GM19099 (cell line): ENCODE measurements around the gene CD7.

ENCODE experiments used
- POLR2A ChIP-seq: IDR thresholded peaks from 3 replicates; pipeline ENCODE4 v1.6.1; 2011; ENCODE audit warnings: low read depth; ENCODE audit not compliant: insufficient read length; ENCODE audit errors: extremely low read depth

The CD7 gene

GRCh38 chr17:82334622-82335394 is 17.4 kb upstream of the CD7 start:
- TF ChIP-seq POLR2A = no peak

- no peak for TF ChIP-seq POLR2A
These were observed 16.8 kb upstream of the CD7 start for GRCh38 chr17:82334204-82334621.

- no peak for TF ChIP-seq POLR2A
These were observed 16.1 kb upstream of the CD7 start, which contains the start of gene SECTM1 for GRCh38 chr17:82333279-82334171. SECTM1 (minus strand) TSS chr17:82333766; CDS start chr17:82327240, 6,526 bp downstream.

GRCh38 chr17:82332669-82333278 is 15.4 kb upstream of the CD7 start:
- TF ChIP-seq POLR2A = no peak

GRCh38 chr17:82331345-82331939 is 14.0 kb upstream of the CD7 start:
- no peak for TF ChIP-seq POLR2A

GRCh38 chr17:82330322-82331239 is 13.2 kb upstream of the CD7 start:
- no peak for TF ChIP-seq POLR2A

- no peak for TF ChIP-seq POLR2A
These were observed 12.4 kb upstream of the CD7 start for GRCh38 chr17:82329683-82330321.

GRCh38 chr17:82328994-82329507 is 11.6 kb upstream of the CD7 start:
- TF ChIP-seq POLR2A = no peak

- TF ChIP-seq POLR2A = no peak
These were observed 11.0 kb upstream of the CD7 start for GRCh38 chr17:82328141-82328993.

GRCh38 chr17:82327757-82328140 is 10.3 kb upstream of the CD7 start:
- TF ChIP-seq POLR2A = no peak

GRCh38 chr17:82327289-82327688 is 9.9 kb upstream of the CD7 start:
- no peak for TF ChIP-seq POLR2A
